MCF 10A (cell line): ENCODE measurements around the gene ABO. TPM values are rescaled to one million over a fixed set of nuclear protein-coding genes. Genes with fewer than 3 reads are reported as not detected.

ENCODE experiments used
- BruUV-seq: library from RNA; stranded (reverse); fragments of 400-500 nt; replicated peaks from 2 replicates; lab custom pipeline; 2021; lab: Mats Ljungman, UMichigan
- CTCF ChIA-PET: fragments of 300-600 bp; sonication (Branson Sonifier 250); formaldehyde crosslinking; extraction: SDS; loops from one replicate; lab custom pipeline; 2021; ENCODE audit warnings: antibody characterized with exemption, inconsistent platforms; lab: Yijun Ruan, JAX
- POLR2A ChIA-PET: fragments of 300-600, 350-650 bp; sonication (Branson Sonifier 250); formaldehyde crosslinking; extraction: SDS; loops from one replicate; lab custom pipeline; 2020; ENCODE audit warnings: antibody characterized with exemption, inconsistent platforms; lab: Yijun Ruan, JAX
- DNase-seq: peaks from one replicate; pipeline ENCODE4 v3.0.0-alpha.2; 2018; ENCODE audit not compliant: unreplicated experiment
- H3K27ac Mint-ChIP-seq: one replicate; pipeline ENCODE4 v1.8.0; 2022; ENCODE audit warnings: mild to moderate bottlenecking, low read depth, mixed read lengths; ENCODE audit not compliant: unreplicated experiment
- H3K27me3 Mint-ChIP-seq: one replicate; pipeline ENCODE4 v1.8.0; 2022; ENCODE audit warnings: mixed read lengths; ENCODE audit not compliant: insufficient read depth, unreplicated experiment
- H3K36me3 Mint-ChIP-seq: one replicate; pipeline ENCODE4 v1.8.0; 2022; ENCODE audit warnings: mild to moderate bottlenecking, moderate library complexity, mixed read lengths; ENCODE audit not compliant: insufficient read depth, unreplicated experiment
- H3K4me1 Mint-ChIP-seq: one replicate; pipeline ENCODE4 v1.8.0; 2022; ENCODE audit warnings: mixed read lengths; ENCODE audit not compliant: insufficient read depth, unreplicated experiment
- H3K4me3 Mint-ChIP-seq: one replicate; pipeline ENCODE4 v1.8.0; 2022; ENCODE audit warnings: mild to moderate bottlenecking, moderate library complexity, mixed read lengths; ENCODE audit not compliant: unreplicated experiment
- H3K9me3 Mint-ChIP-seq: one replicate; pipeline ENCODE4 v1.8.0; 2022; ENCODE audit warnings: mixed read lengths; ENCODE audit not compliant: unreplicated experiment
- intact Hi-C: fragments of 100-400 bp; cut with micrococcal nuclease; formaldehyde crosslinking; loops from 2 replicates; pipeline ENCODE4 v1.14.1; 2022
- total RNA-seq: library from RNA; stranded (reverse); gene quantifications from 2 replicates; pipeline ENCODE4 v1.2.3, GENCODE V29; 2022
- TF ChIP-seq, protein P1 (sequence below): fragments of 200-600 bp; IDR thresholded peaks from one replicate; pipeline ENCODE4 v1.8.0; 2022; ENCODE audit warnings: antibody characterized with exemption, mild to moderate bottlenecking; ENCODE audit not compliant: unreplicated experiment

ABO gene
- total RNA-seq, 1 experiment from 2014 or later, result not detected

DNA sequence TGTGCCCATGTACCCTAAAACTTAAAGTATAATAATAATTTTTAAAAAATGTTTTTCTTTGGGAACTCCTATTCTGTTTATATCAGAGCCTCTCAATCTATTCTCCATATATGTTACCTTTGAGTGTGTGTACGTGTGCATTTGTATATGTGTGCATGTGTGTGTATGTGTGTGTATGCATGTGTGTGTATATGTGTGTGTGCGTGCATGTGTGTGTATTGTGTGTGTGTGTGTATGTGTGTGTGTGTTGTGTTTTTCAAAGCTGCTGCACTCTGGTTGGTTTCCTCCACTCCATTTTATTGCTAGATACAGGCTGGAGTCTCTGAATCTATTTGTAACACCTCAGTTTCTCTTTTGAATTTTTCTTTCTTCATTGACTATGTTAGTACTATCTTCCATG, 41.0 kb upstream of the ABO start:
- TF ChIP-seq, protein P1, sequence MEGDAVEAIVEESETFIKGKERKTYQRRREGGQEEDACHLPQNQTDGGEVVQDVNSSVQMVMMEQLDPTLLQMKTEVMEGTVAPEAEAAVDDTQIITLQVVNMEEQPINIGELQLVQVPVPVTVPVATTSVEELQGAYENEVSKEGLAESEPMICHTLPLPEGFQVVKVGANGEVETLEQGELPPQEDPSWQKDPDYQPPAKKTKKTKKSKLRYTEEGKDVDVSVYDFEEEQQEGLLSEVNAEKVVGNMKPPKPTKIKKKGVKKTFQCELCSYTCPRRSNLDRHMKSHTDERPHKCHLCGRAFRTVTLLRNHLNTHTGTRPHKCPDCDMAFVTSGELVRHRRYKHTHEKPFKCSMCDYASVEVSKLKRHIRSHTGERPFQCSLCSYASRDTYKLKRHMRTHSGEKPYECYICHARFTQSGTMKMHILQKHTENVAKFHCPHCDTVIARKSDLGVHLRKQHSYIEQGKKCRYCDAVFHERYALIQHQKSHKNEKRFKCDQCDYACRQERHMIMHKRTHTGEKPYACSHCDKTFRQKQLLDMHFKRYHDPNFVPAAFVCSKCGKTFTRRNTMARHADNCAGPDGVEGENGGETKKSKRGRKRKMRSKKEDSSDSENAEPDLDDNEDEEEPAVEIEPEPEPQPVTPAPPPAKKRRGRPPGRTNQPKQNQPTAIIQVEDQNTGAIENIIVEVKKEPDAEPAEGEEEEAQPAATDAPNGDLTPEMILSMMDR, result no peak
- no peaks in the 10 kb centered on the region for H3K36me3 Mint-ChIP-seq
- no peaks in the 10 kb centered on the region for H3K4me1 Mint-ChIP-seq
- ChIA-PET CTCF (no interaction called here), POLR2A (no interaction called here)
- peaks cover 26% of the 10 kb centered on the region for H3K27me3 Mint-ChIP-seq
- no peaks in the 10 kb centered on the region for H3K9me3 Mint-ChIP-seq
- no TSS peak for BruUV-seq
- H3K27ac Mint-ChIP-seq, result no peak overlapping the region
- intact Hi-C loops, result no loop called here
- no peak overlapping the region for H3K4me3 Mint-ChIP-seq
- no peak for DNase-seq

DNA sequence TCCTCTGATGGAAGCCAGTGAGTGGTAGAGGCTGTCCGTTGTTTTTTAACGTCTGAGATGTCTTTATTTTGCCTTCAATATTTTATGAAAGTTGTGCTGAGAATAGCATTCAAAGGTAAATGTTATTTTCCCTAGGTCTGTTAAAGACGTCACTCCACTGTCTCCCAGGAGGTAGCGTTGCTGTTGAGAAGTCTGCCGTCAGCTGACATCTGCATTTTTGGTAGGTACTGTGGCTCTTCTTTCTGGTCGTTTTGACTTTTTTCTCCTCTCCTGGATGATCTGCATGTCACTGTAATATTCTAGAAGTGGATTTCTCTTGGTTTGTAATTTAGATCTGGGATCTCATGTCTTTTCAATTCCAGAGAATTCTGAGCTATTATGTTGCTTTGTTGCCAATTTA, 34.6 kb upstream of the ABO start:
- no peak for DNase-seq
- no peaks in the 10 kb centered on the region for H3K4me1 Mint-ChIP-seq
- POLR2A ChIA-PET, result no interaction called here
- BruUV-seq, result no TSS peak
- peaks cover 39% of the 10 kb centered on the region for H3K27me3 Mint-ChIP-seq
- intact Hi-C loops, result no loop called here
- CTCF ChIA-PET, result no interaction called here
- no peak overlapping the region for H3K4me3 Mint-ChIP-seq
- H3K36me3 Mint-ChIP-seq, result no peaks in the 10 kb centered on the region
- H3K27ac Mint-ChIP-seq, result no peak overlapping the region
- peaks cover 11% of the 10 kb centered on the region for H3K9me3 Mint-ChIP-seq
- TF ChIP-seq, protein P1, result no peak

DNA sequence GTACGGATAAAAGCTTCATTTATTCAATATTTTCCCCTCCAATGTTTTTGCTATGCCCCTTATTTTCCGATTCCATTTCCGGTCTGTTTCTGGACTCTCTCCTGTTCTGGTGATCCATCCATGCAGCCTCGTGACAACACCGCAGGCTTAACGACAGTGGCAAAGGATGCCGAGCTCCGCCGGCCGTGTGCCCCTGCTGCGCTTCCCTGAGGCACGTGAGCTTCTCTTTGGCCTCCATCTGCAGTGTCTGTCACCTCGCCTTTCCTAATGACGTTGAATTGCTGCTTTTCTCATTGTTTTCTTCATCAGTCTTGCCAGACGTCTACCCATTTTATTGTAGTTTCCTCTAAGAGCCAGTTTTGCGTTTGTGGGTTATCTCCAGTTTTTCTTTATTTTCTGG, 32.3 kb upstream of the ABO start:
- ChIA-PET CTCF (interaction anchor here (0.6 to 1.1 kb wide), 2 partner anchors 13 to 114 kb away, joined by 3 to 4 read pairs; no protein-coding TSS in a partner anchor), POLR2A (no interaction called here)
- DNase-seq, result no peak
- H3K27ac Mint-ChIP-seq, result no peak overlapping the region
- H3K9me3 Mint-ChIP-seq, result peaks cover 11% of the 10 kb centered on the region
- TF ChIP-seq, protein P1, result no peak
- H3K4me1 Mint-ChIP-seq, result no peaks in the 10 kb centered on the region
- H3K4me3 Mint-ChIP-seq, result no peak overlapping the region
- intact Hi-C loops, result no loop called here
- peaks cover 41% of the 10 kb centered on the region for H3K27me3 Mint-ChIP-seq
- no TSS peak for BruUV-seq
- H3K36me3 Mint-ChIP-seq, result no peaks in the 10 kb centered on the region

DNA sequence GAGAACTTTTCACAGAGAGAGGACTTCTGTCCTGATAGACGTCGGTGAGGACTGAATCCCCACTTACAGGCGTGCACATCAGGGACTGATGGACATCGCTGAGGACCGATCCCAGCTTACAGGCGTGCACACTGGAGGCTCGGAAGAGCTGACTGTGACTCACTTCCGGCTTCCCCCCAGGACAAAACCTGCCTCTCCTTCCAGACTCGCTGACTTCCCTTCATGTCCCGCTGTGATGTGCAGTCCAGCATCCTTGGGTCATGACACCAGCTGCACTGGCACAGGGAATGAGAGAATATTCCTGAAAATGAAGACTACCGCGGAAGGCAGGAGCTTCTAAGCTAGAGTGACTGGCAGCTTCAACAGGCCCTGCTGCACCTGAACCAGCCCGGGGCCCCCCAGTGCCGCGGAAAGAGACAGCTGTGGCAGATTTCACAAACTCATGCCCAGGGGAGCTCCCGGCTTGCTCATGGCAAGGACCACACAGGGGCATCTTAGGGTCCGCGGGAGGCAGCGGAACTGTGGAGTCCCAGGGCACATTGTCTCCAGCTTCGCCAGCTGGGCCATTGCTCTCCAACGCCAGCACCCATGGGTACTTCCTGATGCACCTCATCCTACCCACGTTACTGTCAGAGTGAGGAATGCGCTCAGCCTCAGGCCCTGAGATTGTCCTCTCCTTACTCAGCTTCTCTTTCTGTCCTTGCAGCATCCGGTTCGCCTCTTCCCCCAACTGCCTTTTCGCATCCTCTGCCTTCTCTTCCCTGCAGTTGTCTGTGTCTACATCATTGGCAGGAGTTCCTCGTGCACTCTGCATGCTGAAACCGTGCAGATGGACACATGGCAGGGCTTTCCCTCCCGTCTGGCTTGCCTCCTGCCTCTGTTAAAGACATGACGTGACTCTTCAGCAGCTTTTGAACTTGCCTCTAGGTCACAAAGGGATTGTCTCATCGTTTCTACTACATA, 31.5 kb upstream of the ABO start:
- no peaks in the 10 kb centered on the region for H3K4me1 Mint-ChIP-seq
- TF ChIP-seq, protein P1, result no peak
- ChIA-PET POLR2A (no interaction called here), CTCF (interaction anchor here (0.7 to 1.1 kb wide), 2 partner anchors 113 to 121 kb away, joined by 3 to 4 read pairs; no protein-coding TSS in a partner anchor)
- no peaks in the 10 kb centered on the region for H3K36me3 Mint-ChIP-seq
- BruUV-seq, result no TSS peak
- H3K27me3 Mint-ChIP-seq, result peaks cover 49% of the 10 kb centered on the region
- intact Hi-C loops, result no loop called here
- no peak overlapping the region for H3K4me3 Mint-ChIP-seq
- no peak overlapping the region for H3K27ac Mint-ChIP-seq
- H3K9me3 Mint-ChIP-seq, result peaks cover 11% of the 10 kb centered on the region
- no peak for DNase-seq
